KMS-11 (cell line): ENCODE results near the gene ABCA6.

Source experiments
- H2AFZ ChIP-seq: fragments of 200-600 bp; sonication (generic); 2 replicates; pipeline ENCODE4 v1.6.1; 2016; ENCODE audit warnings: antibody characterized with exemption, mixed run types, low read depth
- H3K27ac ChIP-seq: fragments of 200-600 bp; sonication (generic); 2 replicates; pipeline ENCODE4 v1.6.1; 2016; ENCODE audit warnings: mild to moderate bottlenecking, mixed run types
- H3K27me3 ChIP-seq: fragments of 200-600 bp; sonication (generic); 2 replicates; pipeline ENCODE4 v1.6.1; 2017; ENCODE audit warnings: mild to moderate bottlenecking, low read depth, mixed run types, moderate library complexity; ENCODE audit not compliant: insufficient read depth
- H3K36me3 ChIP-seq: fragments of 200-600 bp; sonication (generic); 2 replicates; pipeline ENCODE4 v1.6.1; 2017; ENCODE audit warnings: mild to moderate bottlenecking, mixed run types; ENCODE audit not compliant: insufficient read depth
- H3K4me1 ChIP-seq: fragments of 200-600 bp; sonication (generic); 2 replicates; pipeline ENCODE4 v1.6.1; 2016; ENCODE audit warnings: mild to moderate bottlenecking, low read depth, mixed run types; ENCODE audit not compliant: poor library complexity, severe bottlenecking
- H3K4me2 ChIP-seq: fragments of 200-600 bp; sonication (generic); 2 replicates; pipeline ENCODE4 v1.7.0; 2016; ENCODE audit warnings: mild to moderate bottlenecking, mixed run types
- H3K4me3 ChIP-seq: fragments of 200-600 bp; sonication (generic); IDR thresholded peaks from 2 replicates; pipeline ENCODE4 v1.6.1; 2017; ENCODE audit warnings: low read depth, low read length, mixed read lengths; ENCODE audit not compliant: insufficient read depth
- H3K79me2 ChIP-seq: fragments of 200-600 bp; sonication (generic); 2 replicates; pipeline ENCODE4 v1.6.1; 2016; ENCODE audit warnings: low read depth, mixed run types; ENCODE audit not compliant: insufficient read depth
- H3K9ac ChIP-seq: fragments of 200-600 bp; sonication (generic); 2 replicates; pipeline ENCODE4 v1.6.1; 2016; ENCODE audit warnings: mild to moderate bottlenecking, mixed run types
- H4K20me1 ChIP-seq: fragments of 200-600 bp; sonication (generic); 2 replicates; pipeline ENCODE4 v1.6.1; 2016; ENCODE audit warnings: mild to moderate bottlenecking, mixed run types; ENCODE audit not compliant: insufficient read depth
- CTCF ChIP-seq: fragments of 200-600 bp; sonication (generic); conservative IDR thresholded peaks from 2 replicates; pipeline ENCODE4 v1.6.1; 2017; ENCODE audit warnings: low read depth, mild to moderate bottlenecking, antibody characterized with exemption, low read length, moderate library complexity, mixed read lengths

The ABCA6 gene

GRCh38 chr17:69047368-69048263 is 94.1 kb downstream of the ABCA6 start:
- Histone ChIP-seq H3K27ac (no peak overlapping the region), H3K27me3 (no peaks in the 10 kb centered on the region), H3K36me3 (no peaks in the 10 kb centered on the region; the same call in 1 of the 2 replicates), H3K9ac (no peak overlapping the region), H3K4me1 (no peaks in the 10 kb centered on the region), H2AFZ (no peak overlapping the region), H4K20me1 (no peaks in the 10 kb centered on the region), H3K79me2 (no peaks in the 10 kb centered on the region), H3K4me2 (no peak overlapping the region), H3K4me3 (no peak overlapping the region)
- no peak for TF ChIP-seq CTCF

GRCh38 chr17:69046121-69046807 is 95.4 kb downstream of the ABCA6 start:
- Histone ChIP-seq H2AFZ (no peak overlapping the region), H3K36me3 (no peaks in the 10 kb centered on the region; the same call in 1 of the 2 replicates), H3K4me1 (no peaks in the 10 kb centered on the region), H3K9ac (no peak overlapping the region), H3K27ac (no peak overlapping the region), H3K4me3 (no peak overlapping the region), H4K20me1 (no peaks in the 10 kb centered on the region), H3K4me2 (no peak overlapping the region), H3K79me2 (no peaks in the 10 kb centered on the region), H3K27me3 (no peaks in the 10 kb centered on the region)
- no peak for TF ChIP-seq CTCF

- H3K36me3 ChIP-seq = no peaks in the 10 kb centered on the region; the same call in 1 of the 2 replicates
- no peaks in the 10 kb centered on the region for H3K27me3 ChIP-seq
- H3K4me2 ChIP-seq = no peak overlapping the region
- TF ChIP-seq CTCF = no peak
- H4K20me1 ChIP-seq = no peaks in the 10 kb centered on the region
- H3K79me2 ChIP-seq = no peaks in the 10 kb centered on the region
- H3K4me1 ChIP-seq = no peaks in the 10 kb centered on the region
- H2AFZ ChIP-seq = no peak overlapping the region
- H3K4me3 ChIP-seq = no peak overlapping the region
- H3K27ac ChIP-seq = no peak overlapping the region
- no peak overlapping the region for H3K9ac ChIP-seq
These were observed 96.0 kb downstream of the ABCA6 start for GRCh38 chr17:69045646-69046045.

- TF ChIP-seq CTCF = no peak
- Histone ChIP-seq H3K27ac (no peak overlapping the region), H3K4me2 (no peak overlapping the region), H3K79me2 (no peaks in the 10 kb centered on the region), H3K27me3 (no peaks in the 10 kb centered on the region), H3K36me3 (no peaks in the 10 kb centered on the region), H2AFZ (no peak overlapping the region), H3K9ac (no peak overlapping the region), H4K20me1 (no peaks in the 10 kb centered on the region), H3K4me3 (no peak overlapping the region), H3K4me1 (no peaks in the 10 kb centered on the region)
These were observed 97.3 kb downstream of the ABCA6 start for GRCh38 chr17:69044371-69044770.
